DMS114 treated with DMSO at 0.1 percent for 48 hours (cell line): ENCODE data around the gene ARID5A.
"Not testable (repeated sequence)": the region's sequence is repeated elsewhere in the genome, so short reads cannot be mapped to it uniquely, and the experiment has no call there.

Experiments
- DNase-seq: peaks from one replicate; lab custom pipeline; 2025; ENCODE audit not compliant: unreplicated experiment; lab: John Stamatoyannopoulos, UW

ARID5A gene

GRCh38 chr2:96554293-96555145, 18.0 kb downstream of the ARID5A start:
- peak; percentile 6 for DNase-seq

GRCh38 chr2:96555146-96555610, 18.6 kb downstream of the ARID5A start:
- no peak for DNase-seq

- no peak for DNase-seq
Observed at GRCh38 chr2:96556441-96557330, 20.1 kb downstream of the ARID5A start.

GRCh38 chr2:96557421-96557820, 20.9 kb downstream of the ARID5A start:
- DNase-seq: not testable (repeated sequence)

- DNase-seq: no peak
Observed at GRCh38 chr2:96558061-96558460, 21.5 kb downstream of the ARID5A start.

GRCh38 chr2:96558485-96558884, 21.9 kb downstream of the ARID5A start:
- no peak for DNase-seq

GRCh38 chr2:96564026-96564425, 27.5 kb downstream of the ARID5A start:
- DNase-seq: no peak

GRCh38 chr2:96564563-96564962, 28.0 kb downstream of the ARID5A start:
- no peak for DNase-seq

- no peak for DNase-seq
Observed at GRCh38 chr2:96565111-96565510, 28.6 kb downstream of the ARID5A start.

- DNase-seq: no peak
Observed at GRCh38 chr2:96568094-96568493, 31.5 kb downstream of the ARID5A start.

GRCh38 chr2:96574364-96574763, 37.8 kb downstream of the ARID5A start:
- DNase-seq: no peak

GRCh38 chr2:96575785-96576456, 39.4 kb downstream of the ARID5A start:
- no peak for DNase-seq

- DNase-seq: no peak
Observed at GRCh38 chr2:96577501-96577900, 40.9 kb downstream of the ARID5A start.

GRCh38 chr2:96578731-96579130, 42.2 kb downstream of the ARID5A start:
- DNase-seq: no peak

- no peak for DNase-seq
Observed at GRCh38 chr2:96579422-96579821, 42.9 kb downstream of the ARID5A start.

- peak; percentile 58 for DNase-seq
Observed at GRCh38 chr2:96580771-96581170, 44.2 kb downstream of the ARID5A start.

GRCh38 chr2:96584017-96584416, 47.5 kb downstream of the ARID5A start:
- no peak for DNase-seq

GRCh38 chr2:96587843-96588242, 51.3 kb downstream of the ARID5A start:
- no peak for DNase-seq

GRCh38 chr2:96591054-96591453, 54.5 kb downstream of the ARID5A start:
- no peak for DNase-seq

GRCh38 chr2:96591494-96591893, 54.9 kb downstream of the ARID5A start:
- no peak for DNase-seq

- no peak for DNase-seq
Observed at GRCh38 chr2:96594282-96594681, 57.7 kb downstream of the ARID5A start.
